ENCODE measurements around the gene BCL11A.

DNA sequence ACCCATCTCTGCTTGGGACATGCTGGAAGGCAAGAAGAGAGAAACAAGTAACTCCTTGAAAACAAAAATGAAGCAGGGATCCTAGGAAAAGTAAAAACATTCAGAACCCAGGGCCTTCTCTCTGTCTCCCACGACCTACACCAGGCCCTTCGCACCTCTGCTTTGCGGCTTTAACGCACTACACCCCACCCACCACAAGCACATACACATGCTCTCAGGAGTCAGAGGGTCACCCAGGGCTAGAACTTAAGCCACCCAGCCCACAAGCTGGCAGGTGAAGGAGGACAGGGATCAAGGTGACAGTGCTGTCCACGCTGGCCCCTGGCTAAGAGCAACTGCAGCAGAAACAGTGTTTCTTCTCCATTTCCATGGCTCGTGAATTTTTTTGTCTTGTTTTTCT is 72.2 kb downstream of the BCL11A start:
- TF ChIP-seq, protein P1, sequence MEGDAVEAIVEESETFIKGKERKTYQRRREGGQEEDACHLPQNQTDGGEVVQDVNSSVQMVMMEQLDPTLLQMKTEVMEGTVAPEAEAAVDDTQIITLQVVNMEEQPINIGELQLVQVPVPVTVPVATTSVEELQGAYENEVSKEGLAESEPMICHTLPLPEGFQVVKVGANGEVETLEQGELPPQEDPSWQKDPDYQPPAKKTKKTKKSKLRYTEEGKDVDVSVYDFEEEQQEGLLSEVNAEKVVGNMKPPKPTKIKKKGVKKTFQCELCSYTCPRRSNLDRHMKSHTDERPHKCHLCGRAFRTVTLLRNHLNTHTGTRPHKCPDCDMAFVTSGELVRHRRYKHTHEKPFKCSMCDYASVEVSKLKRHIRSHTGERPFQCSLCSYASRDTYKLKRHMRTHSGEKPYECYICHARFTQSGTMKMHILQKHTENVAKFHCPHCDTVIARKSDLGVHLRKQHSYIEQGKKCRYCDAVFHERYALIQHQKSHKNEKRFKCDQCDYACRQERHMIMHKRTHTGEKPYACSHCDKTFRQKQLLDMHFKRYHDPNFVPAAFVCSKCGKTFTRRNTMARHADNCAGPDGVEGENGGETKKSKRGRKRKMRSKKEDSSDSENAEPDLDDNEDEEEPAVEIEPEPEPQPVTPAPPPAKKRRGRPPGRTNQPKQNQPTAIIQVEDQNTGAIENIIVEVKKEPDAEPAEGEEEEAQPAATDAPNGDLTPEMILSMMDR (IDR thresholded peaks at IDR 0.05; ENCODE audit: low read depth, low read length, poor library complexity, severe bottlenecking): no peak
- no peak for TF ChIP-seq EZH2phosphoT487 (IDR thresholded peaks at IDR 0.05; ENCODE audit: borderline replicate concordance, low read length)

Measured in DOHH2 (cell line).